PC-3 (cell line): ENCODE results near the gene CCDC179.

ENCODE experiments used
- EZH2 ChIP-seq: fragments of 300-600 bp; sonication (generic); IDR thresholded peaks from one replicate; pipeline ENCODE4 v1.6.1; 2017; ENCODE audit warnings: antibody characterized with exemption, mild to moderate bottlenecking, low read length; ENCODE audit not compliant: unreplicated experiment
- TF ChIP-seq, protein P1 (sequence below): fragments of 300-600 bp; sonication (generic); conservative IDR thresholded peaks from 2 replicates; pipeline ENCODE4 v1.5.1; 2017; ENCODE audit warnings: antibody characterized with exemption, low read depth, mild to moderate bottlenecking, low read length

DNA sequence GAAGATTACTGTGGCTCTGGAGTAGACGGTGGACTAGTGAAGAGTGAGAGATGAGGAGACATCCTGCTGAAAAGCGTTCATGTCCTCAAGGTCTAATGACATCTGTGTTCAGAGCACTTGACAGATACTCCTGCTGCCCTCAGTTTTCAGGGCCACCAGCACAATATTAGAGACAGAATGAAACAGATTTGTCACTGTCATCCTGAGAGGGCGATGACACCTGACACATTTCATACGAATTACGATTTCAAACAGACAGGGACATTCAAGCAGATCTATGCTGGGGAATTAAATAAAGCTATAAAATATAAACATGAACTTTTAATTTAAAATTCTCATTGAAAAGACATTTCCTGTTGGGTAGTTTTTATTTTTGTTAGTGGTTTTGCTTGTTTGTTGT is 59.8 kb downstream of the CCDC179 start:
- TF ChIP-seq, protein P1, sequence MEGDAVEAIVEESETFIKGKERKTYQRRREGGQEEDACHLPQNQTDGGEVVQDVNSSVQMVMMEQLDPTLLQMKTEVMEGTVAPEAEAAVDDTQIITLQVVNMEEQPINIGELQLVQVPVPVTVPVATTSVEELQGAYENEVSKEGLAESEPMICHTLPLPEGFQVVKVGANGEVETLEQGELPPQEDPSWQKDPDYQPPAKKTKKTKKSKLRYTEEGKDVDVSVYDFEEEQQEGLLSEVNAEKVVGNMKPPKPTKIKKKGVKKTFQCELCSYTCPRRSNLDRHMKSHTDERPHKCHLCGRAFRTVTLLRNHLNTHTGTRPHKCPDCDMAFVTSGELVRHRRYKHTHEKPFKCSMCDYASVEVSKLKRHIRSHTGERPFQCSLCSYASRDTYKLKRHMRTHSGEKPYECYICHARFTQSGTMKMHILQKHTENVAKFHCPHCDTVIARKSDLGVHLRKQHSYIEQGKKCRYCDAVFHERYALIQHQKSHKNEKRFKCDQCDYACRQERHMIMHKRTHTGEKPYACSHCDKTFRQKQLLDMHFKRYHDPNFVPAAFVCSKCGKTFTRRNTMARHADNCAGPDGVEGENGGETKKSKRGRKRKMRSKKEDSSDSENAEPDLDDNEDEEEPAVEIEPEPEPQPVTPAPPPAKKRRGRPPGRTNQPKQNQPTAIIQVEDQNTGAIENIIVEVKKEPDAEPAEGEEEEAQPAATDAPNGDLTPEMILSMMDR = no peak
- TF ChIP-seq EZH2 = no peak
